Activated naive CD8-positive, alpha-beta T cell treated with anti-CD3 and anti-CD28 coated beads, Interleukin-2, amount 50 U/mL, for 24 hours (primary cell): Measurements from ENCODE around the gene FFAR4.

ENCODE experiments used
- ATAC-seq: fragments of 150-1000 bp; cut with Tn5 transposase; one replicate; pipeline ENCODE4 v1.10.0; 2021
- DNase-seq: peaks from one replicate; pipeline ENCODE4 v3.0.0; 2021
- H3K27ac Mint-ChIP-seq: one replicate; pipeline ENCODE4 v1.8.0; 2021; ENCODE audit warnings: mild to moderate bottlenecking, mixed read lengths
- H3K27me3 Mint-ChIP-seq: one replicate; pipeline ENCODE4 v1.8.0; 2021; ENCODE audit warnings: mixed read lengths
- H3K36me3 Mint-ChIP-seq: one replicate; pipeline ENCODE4 v1.8.0; 2021; ENCODE audit warnings: low read depth, mixed read lengths
- H3K4me1 Mint-ChIP-seq: one replicate; pipeline ENCODE4 v1.8.0; 2021; ENCODE audit warnings: mixed read lengths
- H3K4me3 Mint-ChIP-seq: one replicate; pipeline ENCODE4 v1.8.0; 2021; ENCODE audit warnings: mild to moderate bottlenecking, moderate library complexity, mixed read lengths
- H3K9me3 Mint-ChIP-seq: one replicate; pipeline ENCODE4 v1.8.0; 2021; ENCODE audit warnings: mixed read lengths

The FFAR4 gene

DNA sequence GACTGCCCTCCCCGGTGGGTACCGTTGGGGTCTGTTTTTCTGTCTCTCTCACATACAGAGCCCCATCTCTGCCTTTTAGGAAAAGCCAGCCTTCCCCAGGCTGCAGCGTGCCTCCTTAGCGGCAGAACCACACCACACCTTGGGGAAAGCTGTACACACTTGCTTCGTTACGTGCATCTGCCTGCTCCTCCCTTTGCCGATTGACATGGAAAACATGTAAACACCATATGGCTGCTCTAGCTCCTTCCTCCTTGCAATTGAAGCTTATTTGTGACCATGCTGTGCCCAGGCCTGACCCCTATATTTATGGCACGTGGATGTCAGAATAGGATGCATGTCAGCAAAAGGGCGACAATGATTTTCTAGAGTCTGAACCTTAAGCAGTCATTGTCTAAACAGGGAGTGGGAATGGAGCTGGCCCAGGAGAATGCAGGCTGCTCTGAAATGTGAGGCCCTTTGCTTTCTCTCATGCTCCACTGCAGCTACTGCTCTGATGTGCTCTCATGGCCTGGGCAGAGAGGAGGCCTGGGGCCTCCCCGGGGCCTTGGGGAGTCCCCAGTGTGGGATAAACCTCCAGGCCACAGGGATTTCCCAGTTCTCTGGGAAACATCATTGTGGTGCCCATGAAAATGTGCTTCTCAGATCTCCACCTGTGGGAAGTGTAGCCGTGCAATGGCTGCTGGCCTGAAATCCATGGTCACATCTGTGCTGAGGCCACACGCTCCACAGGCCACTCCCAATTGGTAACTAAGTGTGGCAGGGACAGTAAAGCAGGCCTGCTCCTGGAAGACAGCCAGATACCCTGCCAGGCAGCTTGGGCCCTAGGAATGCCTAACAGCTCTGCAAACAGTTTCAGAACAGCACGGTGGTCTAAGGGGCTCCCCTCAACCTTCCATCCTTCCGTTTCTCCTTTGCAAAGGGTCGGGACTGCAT lies 64.4 kb downstream of the FFAR4 start:
- H3K36me3 Mint-ChIP-seq = no peaks in the 10 kb centered on the region
- H3K27me3 Mint-ChIP-seq = peaks cover 7% of the 10 kb centered on the region
- no peaks in the 10 kb centered on the region for H3K9me3 Mint-ChIP-seq
- no peak overlapping the region for H3K4me3 Mint-ChIP-seq
- no peaks in the 10 kb centered on the region for H3K4me1 Mint-ChIP-seq
- DNase-seq = no peak
- no peak for ATAC-seq
- no peak overlapping the region for H3K27ac Mint-ChIP-seq
